GM12878 (cell line): ENCODE data around the gene BBC3. TPM values are rescaled to one million over a fixed set of nuclear protein-coding genes. Genes with fewer than 3 reads are reported as not detected.

Experiments
- SIN3A ChIP-seq: IDR thresholded peaks from 2 replicates; pipeline ENCODE4 v1.6.1; 2012; ENCODE audit warnings: low read depth, low read length, improper control_type of control experiment
- SMARCA5 ChIP-seq: fragments of 450-650 bp; IDR thresholded peaks from 2 replicates; pipeline ENCODE4 v1.6.1; 2017; ENCODE audit warnings: mild to moderate bottlenecking
- SMC3 ChIP-seq: IDR thresholded peaks from 2 replicates; pipeline ENCODE4 v1.6.1; 2011; ENCODE audit warnings: low read length, improper control_type of control experiment, borderline replicate concordance
- SREBF1 ChIP-seq: IDR thresholded peaks from 2 replicates; pipeline ENCODE4 v1.6.1; 2012; ENCODE audit warnings: mild to moderate bottlenecking, low read length
- SREBF2 ChIP-seq: IDR thresholded peaks from 2 replicates; pipeline ENCODE4 v1.6.1; 2012; ENCODE audit warnings: mild to moderate bottlenecking, low read length
- SUPT20H ChIP-seq: IDR thresholded peaks from 2 replicates; pipeline ENCODE4 v1.6.1; 2011; ENCODE audit warnings: low read depth, mild to moderate bottlenecking, low read length, moderate library complexity, borderline replicate concordance; ENCODE audit not compliant: control insufficient read depth
- TARDBP ChIP-seq: IDR thresholded peaks from 2 replicates; pipeline ENCODE4 v1.6.1; 2016; ENCODE audit warnings: borderline replicate concordance
- polyA plus RNA-seq, 11 experiments: library from polyadenylated mRNA; depleted of rRNA in 4 of 11; unstranded in 6 of 11; stranded (reverse) in 5 of 11; fragments of >200 nt; fragmentation: Nextera tagmentation in 4 of 11; fragmentation: Illumina TruSeq in 1 of 11; extraction: Ambion mirVana in 4 of 11; extraction: Trizol in 1 of 11; gene quantifications; 1 replicate in 1 of 11; 2 replicates in 10 of 11; pipeline versions ENCODE4 v1.2.1 to v1.2.3, GENCODE V29; 2011 to 2016; ENCODE audit warnings: inconsistent platforms in 2 of 11, missing spikeins in 2 of 11, low read depth in 1 of 11
- total RNA-seq, 4 experiments: library from RNA; depleted of rRNA in 3 of 4; stranded (reverse); fragments of >200 nt in 3 of 4; fragmentation: Illumina TruSeq in 1 of 4; extraction: Trizol in 1 of 4; gene quantifications; 2 replicates each; pipeline versions ENCODE4 v1.2.1 to v1.2.3, GENCODE V29; 2013 to 2021
- TF ChIP-seq, protein P1 (sequence below): fragments of 450-650 bp; conservative IDR thresholded peaks from 2 replicates; pipeline ENCODE4 v1.6.1; 2017; ENCODE audit warnings: mild to moderate bottlenecking, moderate library complexity
- TF ChIP-seq, protein P2 (sequence below): IDR thresholded peaks from 2 replicates; pipeline ENCODE4 v1.6.1; 2012; ENCODE audit warnings: low read depth, low read length, improper control_type of control experiment
- TF ChIP-seq, protein P3 (sequence below): fragments of 450-650 bp; IDR thresholded peaks from 2 replicates; pipeline ENCODE4 v1.6.1; 2017; ENCODE audit warnings: borderline replicate concordance
- TF ChIP-seq, protein P4 (sequence below): fragments of 450-650 bp; IDR thresholded peaks from 2 replicates; pipeline ENCODE4 v1.6.1; 2017; ENCODE audit warnings: mild to moderate bottlenecking, low read depth, inconsistent platforms; ENCODE audit not compliant: poor library complexity, severe bottlenecking
- TF ChIP-seq, protein P5 (sequence below): fragments of 450-650 bp; IDR thresholded peaks from 2 replicates; pipeline ENCODE4 v1.6.1; 2016; ENCODE audit warnings: mild to moderate bottlenecking, moderate library complexity, borderline replicate concordance
- TF ChIP-seq, protein P6 (sequence below): fragments of 450-650 bp; formaldehyde crosslinking; IDR thresholded peaks from 2 replicates; pipeline ENCODE4 v1.4.0; 2022; ENCODE audit warnings: mild to moderate bottlenecking, moderate library complexity

Gene BBC3
- total and polyA plus RNA-seq, 10 of the 15 experiments (the other 5 are each of a cell fraction or from before 2014, with no cell fraction given), result 0.10 to 17.9 (median 7.5) TPM

DNA sequence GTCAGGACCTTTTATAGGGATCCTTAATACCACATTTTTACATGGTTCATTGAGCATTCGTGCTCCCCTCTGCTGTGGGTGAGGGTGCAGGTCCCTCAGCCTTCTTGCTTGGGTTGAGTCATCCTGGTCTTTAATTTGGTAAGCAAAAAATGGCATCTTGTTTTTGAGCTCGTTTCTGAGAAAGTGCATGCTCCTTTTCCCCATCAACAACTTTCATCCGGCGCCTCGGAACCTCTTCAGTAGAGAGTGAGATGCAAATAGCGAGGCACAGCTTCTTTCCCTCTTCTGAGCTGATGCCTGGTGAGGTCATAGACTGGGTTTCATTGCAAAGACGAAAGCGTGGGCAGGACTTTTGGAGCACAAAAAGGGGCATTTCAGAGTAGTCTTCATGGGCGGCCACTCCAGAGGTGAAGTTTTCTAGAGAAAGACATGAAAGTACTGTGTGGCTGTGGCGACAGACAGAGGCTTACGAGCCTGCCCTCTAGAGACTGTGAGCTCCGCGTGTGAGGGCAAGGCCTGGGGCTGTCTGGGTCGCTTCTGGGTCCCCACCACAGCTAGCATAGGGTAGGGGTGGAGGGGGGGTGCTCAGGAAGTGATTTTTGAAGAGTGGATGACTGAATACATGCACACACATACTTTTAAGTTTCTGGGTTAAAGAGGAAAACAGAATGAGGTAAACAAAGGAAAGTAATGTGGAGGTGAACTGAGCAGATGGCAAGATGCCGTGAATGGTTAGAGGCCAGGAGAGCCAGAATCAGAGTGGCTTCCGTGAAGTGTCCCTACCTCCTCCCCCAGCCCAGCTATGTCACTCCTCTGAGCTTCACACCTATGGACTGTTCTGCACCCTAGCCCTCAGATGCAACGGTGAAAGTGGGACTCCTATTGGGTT is 44.3 kb downstream of the BBC3 start (continued):
- TF ChIP-seq, protein P1, sequence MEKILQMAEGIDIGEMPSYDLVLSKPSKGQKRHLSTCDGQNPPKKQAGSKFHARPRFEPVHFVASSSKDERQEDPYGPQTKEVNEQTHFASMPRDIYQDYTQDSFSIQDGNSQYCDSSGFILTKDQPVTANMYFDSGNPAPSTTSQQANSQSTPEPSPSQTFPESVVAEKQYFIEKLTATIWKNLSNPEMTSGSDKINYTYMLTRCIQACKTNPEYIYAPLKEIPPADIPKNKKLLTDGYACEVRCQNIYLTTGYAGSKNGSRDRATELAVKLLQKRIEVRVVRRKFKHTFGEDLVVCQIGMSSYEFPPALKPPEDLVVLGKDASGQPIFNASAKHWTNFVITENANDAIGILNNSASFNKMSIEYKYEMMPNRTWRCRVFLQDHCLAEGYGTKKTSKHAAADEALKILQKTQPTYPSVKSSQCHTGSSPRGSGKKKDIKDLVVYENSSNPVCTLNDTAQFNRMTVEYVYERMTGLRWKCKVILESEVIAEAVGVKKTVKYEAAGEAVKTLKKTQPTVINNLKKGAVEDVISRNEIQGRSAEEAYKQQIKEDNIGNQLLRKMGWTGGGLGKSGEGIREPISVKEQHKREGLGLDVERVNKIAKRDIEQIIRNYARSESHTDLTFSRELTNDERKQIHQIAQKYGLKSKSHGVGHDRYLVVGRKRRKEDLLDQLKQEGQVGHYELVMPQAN, result no peak
- TF ChIP-seq, protein P2, sequence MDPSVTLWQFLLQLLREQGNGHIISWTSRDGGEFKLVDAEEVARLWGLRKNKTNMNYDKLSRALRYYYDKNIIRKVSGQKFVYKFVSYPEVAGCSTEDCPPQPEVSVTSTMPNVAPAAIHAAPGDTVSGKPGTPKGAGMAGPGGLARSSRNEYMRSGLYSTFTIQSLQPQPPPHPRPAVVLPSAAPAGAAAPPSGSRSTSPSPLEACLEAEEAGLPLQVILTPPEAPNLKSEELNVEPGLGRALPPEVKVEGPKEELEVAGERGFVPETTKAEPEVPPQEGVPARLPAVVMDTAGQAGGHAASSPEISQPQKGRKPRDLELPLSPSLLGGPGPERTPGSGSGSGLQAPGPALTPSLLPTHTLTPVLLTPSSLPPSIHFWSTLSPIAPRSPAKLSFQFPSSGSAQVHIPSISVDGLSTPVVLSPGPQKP, result no peak
- no peak for TF ChIP-seq SREBF1
- TF ChIP-seq SMARCA5, result no peak
- peak; percentile 32; the same call in 1 of the 2 replicates for TF ChIP-seq SMC3
- TF ChIP-seq, protein P3, sequence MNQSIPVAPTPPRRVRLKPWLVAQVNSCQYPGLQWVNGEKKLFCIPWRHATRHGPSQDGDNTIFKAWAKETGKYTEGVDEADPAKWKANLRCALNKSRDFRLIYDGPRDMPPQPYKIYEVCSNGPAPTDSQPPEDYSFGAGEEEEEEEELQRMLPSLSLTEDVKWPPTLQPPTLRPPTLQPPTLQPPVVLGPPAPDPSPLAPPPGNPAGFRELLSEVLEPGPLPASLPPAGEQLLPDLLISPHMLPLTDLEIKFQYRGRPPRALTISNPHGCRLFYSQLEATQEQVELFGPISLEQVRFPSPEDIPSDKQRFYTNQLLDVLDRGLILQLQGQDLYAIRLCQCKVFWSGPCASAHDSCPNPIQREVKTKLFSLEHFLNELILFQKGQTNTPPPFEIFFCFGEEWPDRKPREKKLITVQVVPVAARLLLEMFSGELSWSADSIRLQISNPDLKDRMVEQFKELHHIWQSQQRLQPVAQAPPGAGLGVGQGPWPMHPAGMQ, result no peak
- TF ChIP-seq, protein P4, sequence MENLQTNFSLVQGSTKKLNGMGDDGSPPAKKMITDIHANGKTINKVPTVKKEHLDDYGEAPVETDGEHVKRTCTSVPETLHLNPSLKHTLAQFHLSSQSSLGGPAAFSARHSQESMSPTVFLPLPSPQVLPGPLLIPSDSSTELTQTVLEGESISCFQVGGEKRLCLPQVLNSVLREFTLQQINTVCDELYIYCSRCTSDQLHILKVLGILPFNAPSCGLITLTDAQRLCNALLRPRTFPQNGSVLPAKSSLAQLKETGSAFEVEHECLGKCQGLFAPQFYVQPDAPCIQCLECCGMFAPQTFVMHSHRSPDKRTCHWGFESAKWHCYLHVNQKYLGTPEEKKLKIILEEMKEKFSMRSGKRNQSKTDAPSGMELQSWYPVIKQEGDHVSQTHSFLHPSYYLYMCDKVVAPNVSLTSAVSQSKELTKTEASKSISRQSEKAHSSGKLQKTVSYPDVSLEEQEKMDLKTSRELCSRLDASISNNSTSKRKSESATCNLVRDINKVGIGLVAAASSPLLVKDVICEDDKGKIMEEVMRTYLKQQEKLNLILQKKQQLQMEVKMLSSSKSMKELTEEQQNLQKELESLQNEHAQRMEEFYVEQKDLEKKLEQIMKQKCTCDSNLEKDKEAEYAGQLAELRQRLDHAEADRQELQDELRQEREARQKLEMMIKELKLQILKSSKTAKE, result peak; percentile 98
- no peak for TF ChIP-seq SIN3A
- TF ChIP-seq SREBF2, result no peak
- no peak for TF ChIP-seq TARDBP
- no peak for TF ChIP-seq SUPT20H
- TF ChIP-seq, protein P5, sequence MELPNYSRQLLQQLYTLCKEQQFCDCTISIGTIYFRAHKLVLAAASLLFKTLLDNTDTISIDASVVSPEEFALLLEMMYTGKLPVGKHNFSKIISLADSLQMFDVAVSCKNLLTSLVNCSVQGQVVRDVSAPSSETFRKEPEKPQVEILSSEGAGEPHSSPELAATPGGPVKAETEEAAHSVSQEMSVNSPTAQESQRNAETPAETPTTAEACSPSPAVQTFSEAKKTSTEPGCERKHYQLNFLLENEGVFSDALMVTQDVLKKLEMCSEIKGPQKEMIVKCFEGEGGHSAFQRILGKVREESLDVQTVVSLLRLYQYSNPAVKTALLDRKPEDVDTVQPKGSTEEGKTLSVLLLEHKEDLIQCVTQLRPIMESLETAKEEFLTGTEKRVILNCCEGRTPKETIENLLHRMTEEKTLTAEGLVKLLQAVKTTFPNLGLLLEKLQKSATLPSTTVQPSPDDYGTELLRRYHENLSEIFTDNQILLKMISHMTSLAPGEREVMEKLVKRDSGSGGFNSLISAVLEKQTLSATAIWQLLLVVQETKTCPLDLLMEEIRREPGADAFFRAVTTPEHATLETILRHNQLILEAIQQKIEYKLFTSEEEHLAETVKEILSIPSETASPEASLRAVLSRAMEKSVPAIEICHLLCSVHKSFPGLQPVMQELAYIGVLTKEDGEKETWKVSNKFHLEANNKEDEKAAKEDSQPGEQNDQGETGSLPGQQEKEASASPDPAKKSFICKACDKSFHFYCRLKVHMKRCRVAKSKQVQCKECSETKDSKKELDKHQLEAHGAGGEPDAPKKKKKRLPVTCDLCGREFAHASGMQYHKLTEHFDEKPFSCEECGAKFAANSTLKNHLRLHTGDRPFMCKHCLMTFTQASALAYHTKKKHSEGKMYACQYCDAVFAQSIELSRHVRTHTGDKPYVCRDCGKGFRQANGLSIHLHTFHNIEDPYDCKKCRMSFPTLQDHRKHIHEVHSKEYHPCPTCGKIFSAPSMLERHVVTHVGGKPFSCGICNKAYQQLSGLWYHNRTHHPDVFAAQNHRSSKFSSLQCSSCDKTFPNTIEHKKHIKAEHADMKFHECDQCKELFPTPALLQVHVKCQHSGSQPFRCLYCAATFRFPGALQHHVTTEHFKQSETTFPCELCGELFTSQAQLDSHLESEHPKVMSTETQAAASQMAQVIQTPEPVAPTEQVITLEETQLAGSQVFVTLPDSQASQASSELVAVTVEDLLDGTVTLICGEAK, result no peak
- TF ChIP-seq, protein P6, sequence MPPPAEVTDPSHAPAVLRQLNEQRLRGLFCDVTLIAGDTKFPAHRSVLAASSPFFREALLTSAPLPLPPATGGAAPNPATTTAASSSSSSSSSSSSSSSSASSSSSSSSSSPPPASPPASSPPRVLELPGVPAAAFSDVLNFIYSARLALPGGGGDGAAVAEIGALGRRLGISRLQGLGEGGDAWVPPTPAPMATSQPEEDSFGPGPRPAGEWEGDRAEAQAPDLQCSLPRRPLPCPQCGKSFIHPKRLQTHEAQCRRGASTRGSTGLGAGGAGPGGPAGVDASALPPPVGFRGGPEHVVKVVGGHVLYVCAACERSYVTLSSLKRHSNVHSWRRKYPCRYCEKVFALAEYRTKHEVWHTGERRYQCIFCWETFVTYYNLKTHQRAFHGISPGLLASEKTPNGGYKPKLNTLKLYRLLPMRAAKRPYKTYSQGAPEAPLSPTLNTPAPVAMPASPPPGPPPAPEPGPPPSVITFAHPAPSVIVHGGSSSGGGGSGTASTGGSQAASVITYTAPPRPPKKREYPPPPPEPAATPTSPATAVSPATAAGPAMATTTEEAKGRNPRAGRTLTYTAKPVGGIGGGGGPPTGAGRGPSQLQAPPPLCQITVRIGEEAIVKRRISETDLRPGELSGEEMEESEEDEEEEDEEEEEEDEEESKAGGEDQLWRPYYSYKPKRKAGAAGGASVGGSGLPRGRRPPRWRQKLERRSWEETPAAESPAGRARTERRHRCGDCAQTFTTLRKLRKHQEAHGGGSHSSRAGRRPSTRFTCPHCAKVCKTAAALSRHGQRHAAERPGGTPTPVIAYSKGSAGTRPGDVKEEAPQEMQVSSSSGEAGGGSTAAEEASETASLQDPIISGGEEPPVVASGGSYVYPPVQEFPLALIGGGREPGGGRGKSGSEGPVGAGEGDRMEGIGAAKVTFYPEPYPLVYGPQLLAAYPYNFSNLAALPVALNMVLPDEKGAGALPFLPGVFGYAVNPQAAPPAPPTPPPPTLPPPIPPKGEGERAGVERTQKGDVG (CRISPR knock-in tag), result no peak
